ENCODE results near the gene STX2. TPM values are rescaled to one million over a fixed set of nuclear protein-coding genes. Genes with fewer than 3 reads are reported as not detected.

The STX2 gene
- polyA plus RNA-seq, 1 donor (not counting 4 experiments of a cell fraction or from before 2014, with no cell fraction given) = 24.1 TPM

GRCh38 chr12:130805635-130806034, 33.4 kb downstream of the STX2 start:
- Histone ChIP-seq H3K79me2 (ENCODE audit: control insufficient read depth, insufficient read depth, low read length) (no peaks in the 10 kb centered on the region), H3K9me1 (ENCODE audit: control insufficient read depth, extremely low read depth, insufficient read depth, low read length) (no peaks in the 10 kb centered on the region), H3K9ac (ENCODE audit: control insufficient read depth, extremely low read depth, insufficient read depth, low read length) (no peak overlapping the region), H4K20me1 (ENCODE audit: control insufficient read depth, extremely low read depth, insufficient read depth, low read length) (no peaks in the 10 kb centered on the region), H3K36me3 (ENCODE audit: control insufficient read depth in 2 of 2, extremely low read depth in 1 of 2, insufficient read depth in 2 of 2, low read length in 2 of 2) (peaks cover 17 to 26% of the 10 kb centered on the region in 2 experiments), H3K4me3 (ENCODE audit: control insufficient read depth in 2 of 3, extremely low read depth in 1 of 3, insufficient read depth in 2 of 3, low read depth in 1 of 3, low read length in 3 of 3) (no peak overlapping the region), H3K4me2 (ENCODE audit: control insufficient read depth, extremely low read depth, insufficient read depth, low read depth, low read length) (no peak overlapping the region), H3K9me3 (ENCODE audit: control insufficient read depth, low read depth, low read length) (no peaks in the 10 kb centered on the region), H3K4me1 (ENCODE audit: control insufficient read depth, extremely low read depth, insufficient read depth, low read length) (peaks cover 10% of the 10 kb centered on the region), H2AFZ (ENCODE audit: control insufficient read depth, low read length) (no peak overlapping the region), H3K27ac (ENCODE audit: control insufficient read depth, insufficient read depth, low read length) (no peak overlapping the region), H3K27me3 (ENCODE audit: control insufficient read depth, extremely low read depth, insufficient read depth, low read length) (no peaks in the 10 kb centered on the region)
- TF ChIP-seq CTCF (optimal IDR thresholded peaks at IDR 0.05 in 1 of 3, IDR thresholded peaks at IDR 0.05 in 1 of 3, conservative IDR thresholded peaks at IDR 0.05 in 1 of 3; ENCODE audit: extremely low read depth in 1 of 3, insufficient read depth in 2 of 3, low read length in 3 of 3) = no peak
- TF ChIP-seq EZH2 (IDR thresholded peaks at IDR 0.05; ENCODE audit: low read length) = no peak
- no peak for DNase-seq (ENCODE audit: low read depth, low spot score)
- dilution Hi-C loops (cut with MboI; ENCODE audit: extremely low pct_ligation_motif_present, low sequenced_read_pairs) = no loop called here
- no peak for FAIRE-seq

GRCh38 chr12:130804216-130804615, 34.8 kb downstream of the STX2 start:
- FAIRE-seq (no peak), DNase-seq (ENCODE audit: low read depth, low spot score) (no peak)
- Histone ChIP-seq H3K4me3 (ENCODE audit: control insufficient read depth in 2 of 3, extremely low read depth in 1 of 3, insufficient read depth in 2 of 3, low read depth in 1 of 3, low read length in 3 of 3) (no peak overlapping the region), H3K9me3 (ENCODE audit: control insufficient read depth, low read depth, low read length) (no peaks in the 10 kb centered on the region), H3K79me2 (ENCODE audit: control insufficient read depth, insufficient read depth, low read length) (no peaks in the 10 kb centered on the region), H3K27ac (ENCODE audit: control insufficient read depth, insufficient read depth, low read length) (no peak overlapping the region), H3K9me1 (ENCODE audit: control insufficient read depth, extremely low read depth, insufficient read depth, low read length) (no peaks in the 10 kb centered on the region), H3K36me3 (ENCODE audit: control insufficient read depth in 2 of 2, extremely low read depth in 1 of 2, insufficient read depth in 2 of 2, low read length in 2 of 2) (peaks cover 13 to 30% of the 10 kb centered on the region in 2 experiments), H4K20me1 (ENCODE audit: control insufficient read depth, extremely low read depth, insufficient read depth, low read length) (no peaks in the 10 kb centered on the region), H3K27me3 (ENCODE audit: control insufficient read depth, extremely low read depth, insufficient read depth, low read length) (no peaks in the 10 kb centered on the region), H3K4me1 (ENCODE audit: control insufficient read depth, extremely low read depth, insufficient read depth, low read length) (peaks cover 14% of the 10 kb centered on the region), H2AFZ (ENCODE audit: control insufficient read depth, low read length) (no peak overlapping the region), H3K9ac (ENCODE audit: control insufficient read depth, extremely low read depth, insufficient read depth, low read length) (no peak overlapping the region), H3K4me2 (ENCODE audit: control insufficient read depth, extremely low read depth, insufficient read depth, low read depth, low read length) (no peak overlapping the region)
- dilution Hi-C loops (cut with MboI; ENCODE audit: extremely low pct_ligation_motif_present, low sequenced_read_pairs) = no loop called here
- TF ChIP-seq EZH2 (IDR thresholded peaks at IDR 0.05; ENCODE audit: low read length) = no peak
- no peak for TF ChIP-seq CTCF (optimal IDR thresholded peaks at IDR 0.05 in 1 of 3, IDR thresholded peaks at IDR 0.05 in 1 of 3, conservative IDR thresholded peaks at IDR 0.05 in 1 of 3; ENCODE audit: extremely low read depth in 1 of 3, insufficient read depth in 2 of 3, low read length in 3 of 3)
